CD4-positive, alpha-beta T cell treated with Interleukin-6 at 100 ng/mL for 8 hours (primary cell): ENCODE results near the gene ANKRD66.
"Not testable (repeated sequence)": the region's sequence is repeated elsewhere in the genome, so short reads cannot be mapped to it uniquely, and the experiment has no call there.

ENCODE experiments used
- DNase-seq: peaks from one replicate; pipeline ENCODE4 v3.0.0-alpha.2; 2020; ENCODE audit warnings: mixed read lengths, low spot score

ANKRD66 gene

GRCh38 chr6:46755865-46756264 is 9.1 kb downstream of the ANKRD66 start:
- DNase-seq: no peak

GRCh38 chr6:46756469-46757213 is 9.9 kb downstream of the ANKRD66 start:
- no peak for DNase-seq

GRCh38 chr6:46757214-46757596 is 10.5 kb downstream of the ANKRD66 start:
- DNase-seq: no peak

GRCh38 chr6:46758960-46759753 is 12.4 kb downstream of the ANKRD66 start:
- no peak for DNase-seq

GRCh38 chr6:46760925-46761324 is 14.2 kb downstream of the ANKRD66 start:
- DNase-seq: no peak

- DNase-seq: no peak
These were observed 16.7 kb downstream of the ANKRD66 start for GRCh38 chr6:46763466-46763865.

- DNase-seq: not testable (repeated sequence)
These were observed 17.5 kb downstream of the ANKRD66 start for GRCh38 chr6:46764280-46764679.

GRCh38 chr6:46764961-46765360 is 18.2 kb downstream of the ANKRD66 start:
- no peak for DNase-seq

GRCh38 chr6:46772016-46772415 is 25.3 kb downstream of the ANKRD66 start:
- DNase-seq: no peak

GRCh38 chr6:46772762-46773161 is 26.0 kb downstream of the ANKRD66 start:
- no peak for DNase-seq

GRCh38 chr6:46773201-46773855 is 26.6 kb downstream of the ANKRD66 start:
- no peak for DNase-seq

GRCh38 chr6:46774736-46775135 is 28.0 kb downstream of the ANKRD66 start:
- not testable (repeated sequence) for DNase-seq

GRCh38 chr6:46776070-46776712 is 29.5 kb downstream of the ANKRD66 start:
- DNase-seq: no peak

- no peak for DNase-seq
These were observed 31.0 kb downstream of the ANKRD66 start for GRCh38 chr6:46777476-46778346.

- no peak for DNase-seq
These were observed 35.0 kb downstream of the ANKRD66 start for GRCh38 chr6:46781478-46782378.

- no peak for DNase-seq
These were observed 37.8 kb downstream of the ANKRD66 start for GRCh38 chr6:46784535-46784934.

- no peak for DNase-seq
These were observed 41.3 kb downstream of the ANKRD66 start for GRCh38 chr6:46787871-46788540.

- no peak for DNase-seq
These were observed 42.1 kb downstream of the ANKRD66 start for GRCh38 chr6:46788791-46789190.

GRCh38 chr6:46789434-46790354 is 43.0 kb downstream of the ANKRD66 start:
- no peak for DNase-seq
